ENCODE data around the gene MYO15A.

Gene MYO15A

DNA sequence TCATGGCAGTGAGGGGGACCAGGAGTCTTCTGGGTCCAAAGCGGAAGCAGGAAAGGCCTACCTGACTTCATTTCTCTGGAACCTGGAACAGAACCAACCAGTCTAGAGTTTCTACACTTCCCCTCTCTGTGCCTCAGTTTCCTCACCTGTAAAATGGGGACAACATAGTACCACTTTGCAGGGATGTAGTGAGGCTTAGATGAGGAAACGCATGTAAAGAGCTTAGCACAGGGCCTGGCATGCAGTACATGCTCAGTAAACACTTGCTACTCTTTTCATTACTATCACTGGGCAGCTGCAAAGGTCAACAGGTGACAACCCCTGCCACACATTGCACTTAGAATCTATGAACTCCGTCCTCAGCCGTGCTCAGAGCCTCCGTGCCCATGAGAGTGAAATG lies 24.2 kb downstream of the MYO15A start:
- DNase-seq: no peak

DNA sequence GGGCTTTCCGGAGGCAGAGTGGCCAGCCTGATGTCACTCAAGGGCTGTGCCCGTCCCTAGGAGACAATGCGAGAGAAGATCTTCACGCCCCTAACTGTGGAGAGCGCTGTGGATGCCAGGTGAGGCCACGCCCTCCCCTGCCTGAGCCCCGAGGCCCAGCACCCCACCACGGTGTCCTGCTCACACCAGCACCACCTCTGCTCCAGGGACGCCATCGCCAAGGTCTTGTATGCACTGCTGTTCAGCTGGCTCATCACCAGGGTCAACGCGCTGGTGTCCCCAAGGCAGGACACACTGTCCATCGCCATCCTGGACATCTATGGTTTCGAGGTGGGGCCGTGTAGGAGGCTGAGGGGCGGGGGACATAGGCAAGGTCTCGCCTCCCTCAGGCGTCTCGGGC lies 27.8 kb downstream of the MYO15A start:
- no peak for DNase-seq

DNA sequence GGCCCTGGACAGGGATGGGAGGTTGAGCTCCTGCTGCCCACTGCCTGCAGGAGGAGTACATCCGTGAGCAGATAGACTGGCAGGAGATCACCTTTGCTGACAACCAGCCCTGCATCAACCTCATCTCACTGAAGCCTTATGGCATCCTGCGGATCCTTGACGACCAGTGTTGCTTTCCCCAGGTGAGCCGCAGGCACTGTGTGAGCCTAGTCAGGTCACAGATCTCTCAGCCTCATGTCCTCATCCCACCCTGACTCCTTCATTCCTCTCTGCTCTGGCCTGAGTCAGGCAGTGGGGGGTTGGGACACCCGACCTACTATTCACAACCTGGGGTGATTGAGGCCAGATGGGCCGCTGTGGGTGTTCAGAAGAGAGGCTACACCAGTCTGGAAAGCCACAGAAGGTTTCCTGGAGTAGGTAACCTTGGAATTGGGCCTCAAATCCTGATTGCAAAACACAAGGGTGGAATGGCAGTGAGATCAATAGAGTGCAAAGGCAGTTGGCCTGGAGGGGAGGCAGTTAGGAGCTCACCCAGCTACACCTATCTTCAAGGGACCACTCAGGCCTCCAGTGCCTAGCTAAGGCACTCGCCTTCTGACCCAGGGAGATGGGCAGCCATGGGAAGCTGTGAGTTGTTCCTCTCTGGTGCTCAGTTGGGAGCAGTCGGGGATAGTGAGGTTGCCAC lies 29.7 kb downstream of the MYO15A start:
- DNase-seq: no peak

DNA sequence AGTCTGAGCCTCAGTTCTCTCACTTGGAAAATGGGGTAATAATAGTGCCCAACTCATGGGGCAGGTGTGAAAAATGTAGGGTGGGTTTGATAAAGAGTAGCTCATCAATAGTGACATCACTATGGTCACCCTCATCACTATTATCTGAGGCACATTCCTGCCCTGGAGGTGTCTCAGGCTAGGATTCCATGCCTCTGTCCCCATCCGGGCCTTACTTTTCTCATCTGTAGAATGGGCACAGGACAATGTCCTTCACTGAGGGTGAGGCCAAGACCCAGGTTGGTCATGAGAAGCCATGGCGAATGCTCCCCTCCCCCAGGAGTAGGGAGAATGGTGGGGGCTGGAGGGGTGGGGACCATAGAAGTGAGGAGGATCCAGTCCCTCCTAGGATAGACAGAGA lies 30.5 kb downstream of the MYO15A start:
- DNase-seq: no peak

DNA sequence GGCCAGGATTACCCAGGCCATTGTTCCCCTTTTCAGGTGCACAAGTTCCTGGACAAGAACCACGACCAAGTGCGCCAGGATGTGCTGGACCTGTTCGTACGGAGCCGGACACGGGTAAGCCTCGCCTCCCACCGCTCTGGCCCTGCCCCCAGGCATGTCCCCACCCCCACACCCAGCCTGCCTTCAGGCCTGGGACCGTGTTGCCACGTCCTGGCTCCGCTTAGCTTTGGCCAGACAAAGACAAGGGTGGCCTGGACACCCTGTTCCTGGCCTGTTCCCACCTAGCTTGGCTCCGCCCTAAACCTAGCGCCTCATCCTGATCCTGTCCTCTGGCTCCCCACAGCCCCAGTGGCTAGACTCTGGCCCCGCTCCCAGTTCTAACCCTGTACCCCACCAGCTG lies 30.9 kb downstream of the MYO15A start:
- DNase-seq: no peak

DNA sequence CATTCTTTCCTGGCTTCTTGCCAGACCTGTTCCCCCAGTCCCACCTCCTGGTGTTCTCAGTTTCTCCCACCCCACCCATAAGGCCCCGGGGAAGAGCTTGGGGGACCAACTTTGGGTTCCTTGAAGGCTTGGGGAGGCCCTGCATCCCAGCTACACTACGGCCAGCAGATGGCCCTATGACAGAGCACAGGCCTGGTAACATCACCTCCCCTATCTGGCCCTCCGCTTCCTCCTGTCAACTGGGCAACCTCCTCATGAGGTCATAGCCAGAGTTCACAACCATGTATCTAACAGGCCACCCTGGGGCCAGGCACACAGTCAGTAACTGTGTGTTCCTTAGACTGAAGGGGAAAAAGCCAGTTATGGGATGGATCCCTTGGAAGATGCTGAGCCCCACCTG lies 31.4 kb downstream of the MYO15A start:
- DNase-seq: no peak

DNA sequence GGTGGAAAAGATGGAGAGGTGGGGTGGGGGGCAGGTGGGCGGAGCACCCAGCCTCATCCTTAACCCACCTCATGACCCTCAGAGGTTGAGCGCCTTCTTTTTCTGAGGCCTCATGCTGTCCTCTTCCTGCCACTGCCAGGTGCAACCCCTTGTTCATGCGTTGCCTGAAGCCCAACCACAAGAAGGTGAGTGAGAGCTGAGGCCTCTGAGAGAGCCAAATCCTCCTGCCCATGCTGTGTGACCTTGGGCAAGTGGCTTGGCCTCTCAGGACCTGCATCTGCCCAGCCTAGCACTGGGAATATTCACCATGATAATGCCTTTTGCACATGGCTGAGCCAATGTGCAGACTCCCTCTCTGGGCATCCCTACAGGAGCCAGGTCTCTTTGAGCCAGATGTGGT lies 32.1 kb downstream of the MYO15A start:
- no peak for DNase-seq

DNA sequence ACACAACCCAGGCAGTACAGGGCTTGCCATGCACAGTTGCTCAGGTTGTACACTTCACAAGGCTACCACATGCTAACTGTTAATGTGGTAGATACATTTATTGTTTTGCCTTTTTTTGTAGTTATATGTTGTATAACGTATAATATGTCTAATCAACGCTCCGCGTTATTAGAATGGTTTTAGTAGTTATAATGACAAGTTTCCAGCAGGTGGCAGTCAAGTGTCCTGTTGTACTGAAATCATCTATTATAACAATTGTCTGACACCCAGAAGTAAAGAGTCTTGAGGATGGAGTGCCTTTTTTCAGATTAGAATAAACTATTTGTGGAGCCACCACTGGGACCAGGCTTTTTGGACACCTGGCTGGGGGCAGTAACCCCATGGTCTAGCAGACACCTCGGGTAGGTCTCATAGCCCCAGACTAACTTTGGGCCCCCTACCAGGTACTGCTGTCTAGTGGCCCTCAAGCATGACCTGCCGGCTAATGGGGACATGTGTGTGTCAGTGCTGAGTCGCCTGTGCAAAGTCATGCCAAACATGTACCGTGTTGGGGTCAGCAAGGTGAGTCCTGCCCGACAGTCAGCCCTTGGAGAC lies 32.8 kb downstream of the MYO15A start:
- DNase-seq: peak; percentile 72

DNA sequence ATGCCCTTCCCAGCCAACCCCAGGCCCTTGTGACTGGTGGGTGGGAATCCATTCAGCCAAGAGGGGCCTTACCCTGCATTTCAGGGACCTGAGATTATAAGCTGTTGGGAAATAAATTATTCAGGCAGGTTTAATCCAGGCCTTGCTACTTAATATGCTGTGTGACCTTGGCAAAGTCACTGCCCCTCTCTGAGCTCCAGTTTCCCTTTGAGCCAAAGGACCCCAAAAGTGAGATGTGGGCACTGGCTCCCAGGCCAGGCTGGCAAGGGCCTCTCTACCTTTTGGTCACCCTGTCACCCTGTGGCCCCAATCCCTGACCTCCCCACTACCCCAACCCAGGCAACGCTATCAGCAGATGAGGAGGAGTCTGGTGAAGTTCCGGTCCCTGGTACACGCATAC lies 33.9 kb downstream of the MYO15A start:
- DNase-seq: no peak

DNA sequence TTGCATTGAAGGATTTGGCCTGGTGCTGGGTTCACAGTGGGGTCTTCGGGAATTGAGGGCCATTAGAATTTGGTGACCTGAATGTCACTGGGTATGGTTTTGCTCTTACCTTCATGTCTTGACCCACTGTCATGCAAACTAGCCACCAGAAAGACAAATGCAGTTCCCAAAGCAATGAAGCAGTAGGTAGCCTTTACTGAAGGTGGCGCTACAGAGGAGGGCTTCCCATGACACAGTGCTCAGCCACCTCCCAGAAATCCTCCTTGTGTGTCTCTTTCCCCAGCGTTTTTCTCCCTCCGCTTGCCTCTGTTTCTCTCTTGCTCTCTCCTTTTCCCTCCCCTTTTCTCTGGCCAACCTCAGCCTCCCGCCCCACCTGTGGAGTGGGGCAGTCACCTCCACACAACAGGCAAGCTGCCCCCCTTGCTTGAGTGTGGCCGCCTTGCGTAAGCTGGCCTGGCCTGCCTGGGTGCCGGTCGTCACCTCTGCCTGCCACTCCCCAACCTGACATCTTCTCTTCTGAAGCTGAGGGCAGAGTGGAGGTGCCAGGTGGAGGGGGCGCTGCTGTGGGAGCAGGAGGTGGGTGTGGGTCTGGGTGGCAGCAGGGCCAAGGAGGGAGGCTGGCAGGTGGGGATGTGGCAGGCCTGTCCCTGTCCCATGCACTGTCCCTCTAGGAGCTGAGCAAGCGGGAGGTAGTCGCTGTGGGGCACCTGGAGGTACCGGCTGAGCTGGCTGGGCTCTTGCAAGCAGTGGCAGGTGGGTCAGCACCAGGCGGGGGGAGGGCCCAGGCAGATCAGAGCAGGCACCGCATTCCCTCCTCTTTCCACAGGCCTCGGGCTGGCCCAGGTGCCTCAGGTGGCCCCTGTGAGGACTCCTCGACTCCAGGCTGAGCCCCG lies 34.7 kb downstream of the MYO15A start:
- no peak for DNase-seq

DNA sequence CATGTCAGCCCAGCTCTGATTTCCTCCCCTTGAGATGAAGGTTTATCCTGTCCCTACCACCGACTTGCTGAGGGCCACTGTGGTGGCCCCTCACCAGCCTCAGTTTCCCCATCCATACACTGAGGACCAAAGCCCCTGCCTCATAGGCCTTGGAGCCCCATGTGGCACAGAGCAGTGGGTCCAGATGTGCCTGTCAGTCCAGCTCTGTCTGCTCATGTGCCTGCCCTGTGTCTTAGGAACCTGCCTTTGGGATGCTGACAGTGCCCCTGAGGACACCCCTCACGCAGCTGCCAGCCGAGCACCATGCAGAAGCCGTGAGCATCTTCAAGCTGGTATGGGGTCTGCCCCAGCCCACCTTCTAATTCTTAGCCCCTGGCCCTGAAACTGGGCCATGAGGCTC lies 35.7 kb downstream of the MYO15A start:
- no peak for DNase-seq

DNA sequence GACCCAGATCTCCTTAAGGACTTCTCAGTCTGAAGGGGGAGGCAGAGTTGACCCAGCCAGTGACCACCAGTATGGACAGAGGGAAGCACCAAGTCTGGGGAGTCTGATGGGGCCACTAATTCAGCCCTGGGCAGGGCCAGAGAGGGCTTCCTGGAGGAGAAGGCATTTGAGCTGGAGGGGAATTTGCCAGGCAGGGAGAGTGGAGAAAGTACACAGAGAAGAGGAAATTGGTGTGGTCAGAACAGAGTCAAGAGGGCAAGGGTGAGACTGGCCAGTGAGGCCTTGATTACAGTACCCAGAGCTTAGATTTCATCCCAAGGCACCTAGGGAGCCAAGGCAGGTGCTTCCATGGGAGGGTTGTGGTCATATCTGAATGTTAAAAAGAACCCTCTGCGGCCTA lies 36.3 kb downstream of the MYO15A start:
- DNase-seq: no peak

DNA sequence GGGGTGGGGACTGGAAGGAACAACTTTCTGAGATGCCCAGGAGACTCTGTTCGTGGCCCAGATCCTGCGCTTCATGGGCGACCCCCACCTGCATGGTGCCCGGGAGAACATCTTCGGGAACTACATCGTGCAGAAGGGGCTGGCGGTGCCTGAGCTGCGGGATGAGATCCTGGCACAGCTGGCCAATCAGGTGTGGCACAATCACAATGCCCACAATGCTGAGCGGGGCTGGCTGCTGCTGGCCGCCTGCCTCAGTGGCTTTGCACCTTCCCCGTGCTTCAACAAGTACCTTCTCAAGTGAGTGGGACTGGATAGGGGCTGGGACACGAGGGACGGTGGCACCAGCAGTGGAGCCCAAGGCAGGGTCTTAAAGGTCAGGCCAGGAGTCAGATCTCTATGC lies 37.3 kb downstream of the MYO15A start:
- DNase-seq: no peak

DNA sequence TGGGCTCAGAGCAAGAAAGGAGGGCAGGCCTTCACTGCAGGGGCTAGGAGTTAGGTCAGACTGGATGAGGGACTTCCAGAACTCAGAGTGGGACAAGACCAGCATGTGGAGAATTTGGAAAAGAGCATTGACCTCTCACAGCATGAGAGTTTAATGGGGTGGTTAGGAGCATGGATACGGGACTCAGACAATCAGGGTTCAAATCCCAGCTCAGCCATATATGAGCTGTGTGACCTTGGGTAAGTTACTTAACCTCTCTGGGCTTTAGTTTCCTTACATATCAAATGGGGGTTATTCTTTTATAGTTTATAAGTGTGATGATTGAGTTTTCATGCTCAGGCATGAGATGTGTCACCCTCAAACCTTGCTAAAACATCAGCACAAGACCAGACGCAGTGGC lies 37.7 kb downstream of the MYO15A start:
- DNase-seq: no peak

DNA sequence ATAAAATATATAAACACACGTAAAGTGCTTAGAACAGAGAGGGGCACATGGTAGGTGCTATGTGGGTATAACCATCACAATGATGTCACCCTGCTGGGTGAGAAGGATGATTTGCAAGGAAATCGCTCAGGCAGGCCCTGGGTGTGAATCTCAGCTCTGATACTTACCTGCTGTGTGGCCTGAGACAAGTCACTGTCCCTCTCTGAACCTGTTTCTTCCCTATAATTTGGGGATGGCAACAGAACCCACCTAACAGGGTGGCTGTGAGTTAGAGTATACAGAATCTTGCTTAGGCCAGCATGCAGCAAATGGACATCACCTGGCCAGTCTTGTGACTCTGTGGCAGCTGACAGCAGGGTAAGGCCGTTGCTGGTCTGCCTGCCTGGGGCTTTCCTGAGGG lies 38.4 kb downstream of the MYO15A start:
- DNase-seq: no peak

DNA sequence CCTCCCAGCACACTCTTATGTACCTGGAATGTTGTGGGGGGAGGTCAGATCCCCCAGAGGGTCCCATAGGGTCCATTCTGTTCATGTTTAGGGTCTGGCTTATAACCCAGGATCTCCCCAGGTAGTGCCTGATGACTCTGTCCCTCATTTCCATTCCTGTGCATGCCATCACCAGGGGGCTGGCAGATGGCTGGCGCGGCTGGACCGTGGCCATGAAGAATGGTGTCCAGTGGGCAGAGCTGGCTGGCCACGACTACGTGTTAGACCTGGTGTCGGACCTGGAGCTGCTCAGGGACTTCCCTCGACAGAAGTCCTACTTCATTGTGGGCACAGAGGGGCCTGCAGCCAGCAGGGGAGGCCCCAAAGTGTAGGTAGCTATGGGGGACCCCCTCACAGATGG lies 40.0 kb downstream of the MYO15A start:
- DNase-seq: no peak

DNA sequence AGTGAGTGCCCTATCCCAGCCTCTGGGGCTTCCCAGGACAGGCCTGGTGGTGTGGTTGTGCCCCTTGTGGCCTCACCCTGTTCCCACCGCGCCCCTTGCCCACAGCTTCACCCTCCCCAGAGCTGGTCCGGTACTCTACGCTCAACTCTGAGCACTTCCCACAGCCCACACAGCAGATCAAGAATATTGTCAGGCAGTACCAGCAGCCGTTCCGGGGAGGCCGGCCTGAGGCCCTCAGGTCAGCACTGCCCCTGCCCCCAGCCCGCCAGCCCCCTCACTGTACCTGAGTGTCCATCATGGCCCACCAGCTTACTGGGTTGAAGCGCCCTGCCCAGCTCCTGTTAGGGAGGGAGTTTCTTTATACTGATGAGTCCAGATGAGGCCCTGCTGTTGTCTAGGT lies 42.7 kb downstream of the MYO15A start:
- no peak for DNase-seq

DNA sequence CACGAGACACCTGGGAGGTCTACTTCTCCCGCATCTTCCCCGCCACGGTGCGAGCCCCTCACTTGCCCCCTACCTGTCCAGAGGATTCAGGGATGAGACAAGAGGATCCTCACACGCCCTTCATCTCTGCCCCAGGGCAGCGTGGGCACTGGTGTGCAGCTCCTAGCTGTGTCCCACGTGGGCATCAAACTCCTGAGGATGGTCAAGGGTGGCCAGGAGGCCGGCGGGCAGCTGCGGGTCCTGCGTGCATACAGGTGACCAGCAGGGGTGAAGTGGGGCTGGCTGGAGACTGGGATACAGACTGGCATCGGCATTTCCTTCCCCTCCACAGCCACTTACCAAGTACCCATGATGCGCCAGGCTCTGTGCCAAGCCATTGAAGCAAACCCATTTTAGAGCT lies 46.6 kb downstream of the MYO15A start:
- DNase-seq: no peak

DNA sequence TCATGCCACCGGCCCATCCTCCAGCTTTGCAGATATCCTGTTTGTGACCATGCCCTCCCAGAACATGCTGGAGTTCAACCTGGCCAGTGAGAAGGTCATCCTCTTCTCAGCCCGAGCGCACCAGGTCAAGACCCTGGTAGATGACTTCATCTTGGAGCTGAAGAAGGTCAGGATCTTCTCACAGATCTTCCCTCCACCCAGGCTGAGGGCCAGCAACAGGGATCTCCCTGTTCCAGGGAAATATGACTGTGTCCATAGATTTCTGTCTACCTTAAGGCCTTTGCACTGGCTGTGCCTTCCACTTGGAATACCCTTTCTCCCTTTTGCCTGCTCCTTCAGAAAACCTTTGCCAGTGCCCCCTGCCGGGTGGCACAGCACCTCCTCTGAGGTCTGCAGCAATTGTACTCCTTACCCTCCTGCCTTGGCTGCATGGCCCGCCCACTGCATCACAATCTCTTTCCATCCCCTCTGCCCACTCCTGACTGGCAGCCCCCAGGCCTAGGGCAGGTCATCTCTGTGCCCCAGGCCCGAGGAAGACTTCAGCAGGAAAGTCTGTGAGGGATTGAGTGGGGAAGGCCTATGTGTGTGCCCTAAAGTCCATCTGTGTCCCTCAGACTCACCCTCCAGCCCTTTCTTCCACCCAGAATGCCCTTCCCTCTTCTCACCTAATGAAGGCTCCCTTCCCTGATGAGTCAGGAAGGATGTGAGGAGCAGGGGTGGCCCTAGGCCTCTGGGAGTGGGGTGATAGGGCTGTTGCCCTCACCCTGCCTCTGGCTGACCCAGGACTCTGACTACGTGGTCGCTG lies 47.8 kb downstream of the MYO15A start:
- no peak for DNase-seq

DNA sequence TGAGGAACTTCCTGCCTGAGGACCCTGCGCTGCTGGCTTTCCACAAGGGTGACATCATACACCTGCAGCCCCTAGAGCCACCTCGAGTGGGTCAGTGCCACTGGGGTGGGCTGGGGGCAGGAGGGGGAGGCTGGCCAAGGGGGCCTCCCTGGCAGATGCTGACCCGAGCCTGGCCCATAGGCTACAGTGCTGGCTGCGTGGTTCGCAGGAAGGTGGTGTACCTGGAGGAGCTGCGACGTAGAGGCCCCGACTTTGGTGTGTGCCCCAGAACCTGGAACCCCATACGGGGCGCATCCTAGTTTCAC lies 48.4 kb downstream of the MYO15A start:
- DNase-seq: no peak

DNA sequence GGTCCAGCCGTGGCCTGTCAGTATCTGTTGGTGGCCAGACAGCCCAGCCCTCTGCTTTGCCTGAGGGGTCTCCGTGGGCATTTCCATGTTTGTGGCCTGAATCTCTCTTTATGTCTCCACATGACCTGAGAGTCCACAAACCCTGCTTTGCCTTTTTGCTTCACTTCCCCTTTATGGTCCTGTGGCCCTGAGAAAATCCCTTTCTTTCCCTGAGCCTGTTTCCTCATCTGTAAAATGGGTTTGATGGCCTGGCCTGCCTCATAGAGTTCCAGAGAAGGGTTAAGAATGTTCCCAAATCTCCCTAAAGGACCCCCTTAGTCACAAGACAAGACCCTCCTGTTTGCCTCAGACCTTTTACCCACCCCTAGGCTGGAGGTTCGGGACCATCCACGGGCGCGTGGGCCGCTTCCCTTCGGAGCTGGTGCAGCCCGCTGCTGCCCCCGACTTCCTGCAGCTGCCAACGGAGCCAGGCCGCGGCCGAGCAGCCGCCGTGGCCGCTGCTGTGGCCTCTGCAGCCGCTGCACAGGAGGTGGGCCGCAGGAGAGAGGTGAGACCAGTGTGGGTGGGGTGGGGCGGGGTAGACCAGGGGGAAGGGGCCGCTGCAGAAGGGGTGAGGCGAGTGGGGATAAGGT lies 48.9 kb downstream of the MYO15A start:
- DNase-seq: no peak

DNA sequence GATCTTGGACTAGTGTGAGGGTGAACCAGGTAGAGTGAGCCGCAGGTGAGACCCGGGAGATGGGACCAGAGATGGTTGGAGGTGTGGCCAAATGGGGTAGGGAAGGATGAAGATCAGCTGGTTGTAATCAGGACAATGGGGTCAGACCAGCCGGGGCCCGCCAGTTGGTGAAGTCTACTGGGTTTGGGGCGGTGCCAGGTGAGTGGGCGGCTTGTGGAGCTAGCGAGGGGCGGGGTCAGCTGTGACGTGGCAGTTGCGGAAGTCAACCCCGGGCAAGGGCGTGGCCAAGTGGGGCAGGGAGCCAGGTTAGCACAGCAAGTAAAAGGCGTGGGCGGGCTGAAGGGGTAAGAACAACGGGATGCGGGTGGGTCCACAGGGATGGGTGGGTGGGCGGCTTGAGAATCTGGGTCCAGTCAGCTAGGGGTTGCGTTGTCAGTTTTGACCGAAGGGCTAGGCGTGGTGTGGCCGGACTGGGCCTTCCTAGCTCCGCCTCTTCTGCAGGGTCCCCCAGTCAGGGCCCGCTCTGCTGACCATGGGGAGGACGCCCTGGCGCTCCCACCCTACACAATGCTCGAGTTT lies 49.6 kb downstream of the MYO15A start:
- DNase-seq: no peak

Data from NCI-H510A treated with DMSO at 0.1 percent for 48 hours (cell line).